Measurements from ENCODE around the gene HOXA3. TPM values are rescaled to one million over a fixed set of nuclear protein-coding genes. Genes with fewer than 3 reads are reported as not detected.

HOXA3 gene
- total RNA-seq, 1 donor from 2014 or later, result not detected

GRCh38 chr7:27062946-27063345, 89.4 kb downstream of the HOXA3 start:
- no peak for ATAC-seq (ENCODE audit: low read depth)
- Mint-ChIP-seq H3K4me1 (no peaks in the 10 kb centered on the region), H3K36me3 (ENCODE audit: low read depth) (no peaks in the 10 kb centered on the region), H3K9me3 (no peaks in the 10 kb centered on the region), H3K27ac (no peak overlapping the region), H3K4me3 (no peak overlapping the region), H3K27me3 (peaks cover 12% of the 10 kb centered on the region)
- intact Hi-C loops (cut with micrococcal nuclease), result no loop called here
- ChIA-PET POLR2A (no interaction called here), CTCF (no interaction called here)
- no peak for TF ChIP-seq CTCF (IDR thresholded peaks at IDR 0.05)
- DNase-seq, result no peak

Other genes with a start within 250 kb of the HOXA3 start
- 0.55 and 0.61 TPM in 2 replicates for gene HOXA1, start 56.6 kb downstream of the HOXA3 start, total RNA-seq
- gene HOXA2, start 49.9 kb downstream of the HOXA3 start, total RNA-seq, result not detected in 2 replicates
- 0.17 and 0.40 TPM in 2 replicates for gene HOXA4, start 21.8 kb downstream of the HOXA3 start, total RNA-seq
- gene HOXA5, start 8.9 kb downstream of the HOXA3 start, total RNA-seq, result not detected in 2 replicates
- not detected in 2 replicates for gene HOXA6, start 4.8 kb downstream of the HOXA3 start, total RNA-seq
- gene HOXA7, start 4.1 kb upstream of the HOXA3 start, total RNA-seq, result not detected in 2 replicates
- not detected in 2 replicates for gene HOXA9, start 13.0 kb upstream of the HOXA3 start, total RNA-seq
- gene HOXA10, start 21.7 kb upstream of the HOXA3 start, total RNA-seq, result 0.24 TPM in 1 of 2 replicates, not detected in the other
- not detected in 2 replicates for gene HOXA11, start 32.6 kb upstream of the HOXA3 start, total RNA-seq
- gene HOXA13, start 47.5 kb upstream of the HOXA3 start, total RNA-seq, result not detected in 2 replicates
- not detected in 2 replicates for gene EVX1, start 90.2 kb upstream of the HOXA3 start, total RNA-seq